Testis (tissue), 2 donors: ENCODE measurements around the gene ELMO1.

Source experiments
- POLR2A ChIP-seq: fragments of 450-650 bp; IDR thresholded peaks from one replicate; pipeline ENCODE4 v1.6.1; 2017; ENCODE audit warnings: antibody characterized with exemption, mild to moderate bottlenecking, moderate library complexity
- TF ChIP-seq, protein P1 (sequence below), 3 experiments: fragments of 450-650 bp in 2 of 3; fragments of 200-600 bp in 1 of 3; sonication (generic) in 1 of 3; IDR thresholded peaks; one replicate each; pipeline ENCODE4 v1.5.1; 2016 to 2019; ENCODE audit warnings: antibody characterized with exemption in 3 of 3, mild to moderate bottlenecking in 2 of 3, moderate library complexity in 1 of 3

GRCh38 chr7:37395618-37396259 is 52.9 kb downstream of the ELMO1 start:
- TF ChIP-seq, protein P1, sequence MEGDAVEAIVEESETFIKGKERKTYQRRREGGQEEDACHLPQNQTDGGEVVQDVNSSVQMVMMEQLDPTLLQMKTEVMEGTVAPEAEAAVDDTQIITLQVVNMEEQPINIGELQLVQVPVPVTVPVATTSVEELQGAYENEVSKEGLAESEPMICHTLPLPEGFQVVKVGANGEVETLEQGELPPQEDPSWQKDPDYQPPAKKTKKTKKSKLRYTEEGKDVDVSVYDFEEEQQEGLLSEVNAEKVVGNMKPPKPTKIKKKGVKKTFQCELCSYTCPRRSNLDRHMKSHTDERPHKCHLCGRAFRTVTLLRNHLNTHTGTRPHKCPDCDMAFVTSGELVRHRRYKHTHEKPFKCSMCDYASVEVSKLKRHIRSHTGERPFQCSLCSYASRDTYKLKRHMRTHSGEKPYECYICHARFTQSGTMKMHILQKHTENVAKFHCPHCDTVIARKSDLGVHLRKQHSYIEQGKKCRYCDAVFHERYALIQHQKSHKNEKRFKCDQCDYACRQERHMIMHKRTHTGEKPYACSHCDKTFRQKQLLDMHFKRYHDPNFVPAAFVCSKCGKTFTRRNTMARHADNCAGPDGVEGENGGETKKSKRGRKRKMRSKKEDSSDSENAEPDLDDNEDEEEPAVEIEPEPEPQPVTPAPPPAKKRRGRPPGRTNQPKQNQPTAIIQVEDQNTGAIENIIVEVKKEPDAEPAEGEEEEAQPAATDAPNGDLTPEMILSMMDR (IDR thresholded peaks at IDR 0.05), result no peak
- no peak for TF ChIP-seq POLR2A
